Common myeloid progenitor, CD34-positive (primary cell): ENCODE data around the gene ATP11B.
"Not testable (repeated sequence)": the region's sequence is repeated elsewhere in the genome, so short reads cannot be mapped to it uniquely, and the experiment has no call there.

Source experiments
- CTCF ChIA-PET: fragments of 350-600 bp; sonication (Branson Sonifier 250); formaldehyde crosslinking; loops from one replicate; lab custom pipeline; 2021; ENCODE audit warnings: antibody characterized with exemption; lab: Charles Lee
- POLR2A ChIA-PET: fragments of 350-600 bp; sonication (Branson Sonifier 250); formaldehyde crosslinking; loops from one replicate; lab custom pipeline; 2021; ENCODE audit warnings: antibody characterized with exemption; lab: Charles Lee
- DNase-seq, 3 donors: peaks; one replicate each; pipeline versions ENCODE4 v3.0.0 to v3.0.0-alpha.2; 2013
- H3K27ac ChIP-seq, 2 experiments: 1 replicate in 1 of 2; 2 replicates in 1 of 2; pipeline ENCODE4 v1.7.0; 2013; ENCODE audit warnings: inconsistent platforms in 2 of 2, low read length in 2 of 2, mild to moderate bottlenecking in 2 of 2, low read depth in 1 of 2, moderate library complexity in 1 of 2; ENCODE audit not compliant: severe bottlenecking in 2 of 2, insufficient read depth in 1 of 2, poor library complexity in 1 of 2
- H3K27me3 ChIP-seq, 5 experiments: replicated peaks in 2 of 5; 1 replicate in 3 of 5; 2 replicates in 2 of 5; pipeline versions ENCODE4 v1.6.1 to v1.7.0; 2013; ENCODE audit warnings: low read length in 4 of 5, mild to moderate bottlenecking in 2 of 5, moderate library complexity in 2 of 5, inconsistent platforms in 1 of 5; ENCODE audit not compliant: insufficient read depth in 5 of 5, control insufficient read depth in 4 of 5
- H3K36me3 ChIP-seq, 4 experiments: 1 replicate in 2 of 4; 2 replicates in 2 of 4; pipeline versions ENCODE4 v1.6.1 to v1.7.0; 2013; ENCODE audit warnings: low read length in 3 of 4, control low read depth in 1 of 4, mild to moderate bottlenecking in 1 of 4; ENCODE audit not compliant: control insufficient read depth in 4 of 4, insufficient read depth in 4 of 4
- H3K4me1 ChIP-seq, 4 experiments: 1 replicate in 3 of 4; 2 replicates in 1 of 4; pipeline versions ENCODE4 v1.6.1 to v1.7.1; 2013; ENCODE audit warnings: low read length in 3 of 4, mild to moderate bottlenecking in 3 of 4, control low read depth in 1 of 4, inconsistent platforms in 1 of 4, moderate library complexity in 1 of 4; ENCODE audit not compliant: control insufficient read depth in 4 of 4, insufficient read depth in 4 of 4; ENCODE audit errors: control extremely low read depth in 1 of 4
- H3K4me3 ChIP-seq, 7 experiments: 1 replicate in 4 of 7; 2 replicates in 3 of 7; pipeline versions ENCODE4 v1.5.1 to v1.7.0; 2013; ENCODE audit warnings: mild to moderate bottlenecking in 7 of 7, low read length in 6 of 7, moderate library complexity in 6 of 7, inconsistent platforms in 2 of 7, low read depth in 2 of 7, control low read depth in 1 of 7; ENCODE audit not compliant: insufficient read depth in 4 of 7, control insufficient read depth in 1 of 7; ENCODE audit errors: extremely low read depth in 1 of 7
- H3K9me3 ChIP-seq, 5 experiments: 1 replicate in 4 of 5; 2 replicates in 1 of 5; pipeline versions ENCODE4 v1.6.1 to v1.7.1; 2013; ENCODE audit warnings: low read length in 4 of 5, mild to moderate bottlenecking in 2 of 5, inconsistent platforms in 1 of 5, low read depth in 1 of 5, moderate library complexity in 1 of 5; ENCODE audit not compliant: control insufficient read depth in 4 of 5, insufficient read depth in 2 of 5; ENCODE audit errors: control extremely low read depth in 1 of 5
- WGBS: methylation state at CpG from one replicate; pipeline ENCODE4 v1.1.5; 2013; ENCODE audit not compliant: insufficient coverage; 5-methylcytosine and 5-hydroxymethylcytosine counted together

ATP11B gene

DNA sequence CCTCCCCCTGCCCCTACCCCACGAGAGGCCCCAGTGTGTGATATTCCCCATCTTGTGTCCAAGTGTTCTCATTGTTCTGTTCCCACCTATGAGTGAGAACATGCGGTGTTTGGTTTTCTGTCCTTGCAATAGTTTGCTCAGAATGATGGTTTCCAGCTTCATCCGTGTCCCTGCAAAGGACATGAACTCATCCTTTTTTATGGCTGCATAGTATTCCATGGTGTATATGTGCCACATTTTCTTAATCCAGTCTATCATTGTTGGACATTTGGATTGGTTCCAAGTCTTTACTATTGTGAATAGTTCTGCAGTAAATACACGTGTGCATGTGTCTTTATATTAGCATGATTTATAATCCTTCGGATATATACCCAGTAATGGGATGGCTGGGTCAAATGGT, 29.0 kb downstream of the ATP11B start:
- H3K27me3 ChIP-seq, POLR2A ChIA-PET, H3K9me3 ChIP-seq, H3K4me3 ChIP-seq, CTCF ChIA-PET, H3K27ac ChIP-seq, DNase-seq, H3K4me1 ChIP-seq: not testable (repeated sequence)
- WGBS = 100% methylated on average over 1 of the region's 5 CpGs
- peaks cover 0 to 12% (median 5%) of the 10 kb centered on the region in 4 experiments for H3K36me3 ChIP-seq

DNA sequence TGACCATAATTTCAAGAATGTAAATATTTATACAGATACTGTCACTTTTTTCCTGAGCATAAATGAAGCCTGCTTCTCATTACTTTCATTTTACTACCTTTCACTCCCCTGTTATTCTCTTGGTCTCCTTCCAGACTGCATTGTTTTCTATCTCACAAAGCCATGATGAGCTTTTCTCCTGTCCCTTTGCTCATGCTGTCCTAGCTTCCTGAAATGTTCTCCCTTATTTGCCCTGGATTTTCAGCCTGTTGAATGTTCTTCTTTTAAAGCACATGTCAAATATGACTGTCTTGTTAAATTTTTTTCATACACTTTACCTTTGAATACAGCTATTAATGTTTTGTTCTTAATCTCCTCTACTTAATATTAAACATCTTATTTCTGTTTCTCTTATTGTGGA, 31.7 kb downstream of the ATP11B start:
- no peak overlapping the region for H3K4me3 ChIP-seq
- ChIA-PET POLR2A (no interaction called here), CTCF (interaction anchor here (0.9 to 1.9 kb wide), 2 partner anchors 12 to 15 kb away, joined by 3 to 6 read pairs; no protein-coding TSS in a partner anchor)
- H3K36me3 ChIP-seq = peaks cover 0 to 14% (median 7%) of the 10 kb centered on the region in 4 experiments
- H3K9me3 ChIP-seq = no peaks in the 10 kb centered on the region
- H3K27me3 ChIP-seq = no peaks in the 10 kb centered on the region
- H3K4me1 ChIP-seq = no peaks in the 10 kb centered on the region
- H3K27ac ChIP-seq = no peak overlapping the region
- no peak for DNase-seq

GRCh38 chr3:182829761-182830405, 36.6 kb downstream of the ATP11B start:
- H3K27me3 ChIP-seq = no peaks in the 10 kb centered on the region
- H3K36me3 ChIP-seq = peaks cover 4 to 23% (median 13%) of the 10 kb centered on the region in 4 experiments
- no peaks in the 10 kb centered on the region for H3K4me1 ChIP-seq
- H3K9me3 ChIP-seq = no peaks in the 10 kb centered on the region
- H3K27ac ChIP-seq = no peak overlapping the region
- POLR2A ChIA-PET = no interaction called here
- CTCF ChIA-PET = interaction anchor here (1.2 to 2.0 kb wide), 3 partner anchors 11 to 116 kb away, joined by 4 to 5 read pairs (median 4); no protein-coding TSS in a partner anchor
- WGBS = no CpG with 5 or more reads among the region's 4 CpGs
- DNase-seq = no peak
- no peak overlapping the region for H3K4me3 ChIP-seq

DNA sequence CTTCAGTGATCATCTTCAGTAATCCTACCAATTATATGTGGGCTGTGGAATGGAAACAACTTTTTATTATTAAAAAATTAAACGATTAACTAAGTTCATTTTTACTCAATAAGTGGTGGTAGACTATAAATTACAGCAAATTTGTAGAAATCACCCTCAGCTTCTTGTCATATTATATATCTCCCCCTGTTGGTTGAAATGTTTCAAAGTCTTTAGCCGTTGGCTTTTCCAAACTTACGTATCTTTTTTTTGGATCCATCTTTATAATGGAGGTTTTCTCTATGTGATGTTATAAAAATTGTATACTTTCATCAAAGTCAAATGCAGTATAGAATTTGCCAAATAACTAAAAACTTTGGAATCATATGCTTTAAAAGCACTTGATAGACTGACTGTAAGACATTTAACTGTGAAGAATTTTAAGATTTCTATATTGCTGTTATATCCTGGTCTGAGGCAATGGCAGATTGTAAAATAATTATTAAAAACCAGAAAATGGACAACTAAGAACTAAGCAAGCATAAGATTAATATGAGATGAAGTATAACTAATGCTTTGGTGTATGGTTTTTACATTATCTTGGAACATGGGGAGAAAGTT, 44.7 kb downstream of the ATP11B start:
- H3K4me1 ChIP-seq = no peaks in the 10 kb centered on the region
- H3K4me3 ChIP-seq = no peak overlapping the region
- POLR2A ChIA-PET = interaction anchor here (0.6 kb wide), 1 partner anchor 233 kb away, joined by 4 read pairs; no protein-coding TSS in a partner anchor

DNA sequence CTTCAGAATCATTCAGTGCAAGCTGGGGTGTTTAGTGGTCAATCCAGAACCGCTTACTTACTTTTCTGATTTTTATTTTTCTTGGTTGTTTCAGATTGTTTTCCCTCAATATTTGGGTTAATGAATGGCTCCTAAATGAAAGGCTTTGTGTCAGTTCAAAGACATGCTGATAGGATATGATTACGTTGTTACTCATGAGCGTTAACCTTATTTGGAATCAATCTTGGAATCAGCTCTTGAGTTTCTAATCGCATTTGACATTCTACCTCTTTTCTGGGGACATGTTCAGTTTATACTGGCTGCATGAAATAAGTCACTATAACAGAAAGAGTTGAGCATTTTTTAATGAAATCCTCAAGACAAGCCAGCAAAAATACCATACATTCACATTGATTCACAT, 50.2 kb downstream of the ATP11B start:
- Histone ChIP-seq H3K27ac (no peak overlapping the region), H3K9me3 (peaks cover 0 to 7% (median 0%) of the 10 kb centered on the region in 5 experiments), H3K27me3 (no peaks in the 10 kb centered on the region), H3K4me3 (no peak overlapping the region), H3K36me3 (peaks cover 19 to 43% (median 30%) of the 10 kb centered on the region in 4 experiments), H3K4me1 (no peaks in the 10 kb centered on the region)
- 100% methylated on average over 3 of the region's 4 CpGs for WGBS
- ChIA-PET POLR2A (interaction anchor here (0.6 kb wide), 1 partner anchor 41 kb away, joined by 3 read pairs; no protein-coding TSS in a partner anchor), CTCF (interaction anchor here (7.1 kb wide), 1 partner anchor 130 kb away, joined by 67 read pairs; no protein-coding TSS in a partner anchor)
- DNase-seq = no peak

More for the DNA sequence above, 44.7 kb downstream of the ATP11B start:
- DNase-seq = peak; percentile 42 to 66 (median 58)
- Histone ChIP-seq H3K36me3 (peaks cover 17 to 27% (median 19%) of the 10 kb centered on the region in 4 experiments), H3K27me3 (no peaks in the 10 kb centered on the region), H3K9me3 (no peaks in the 10 kb centered on the region), H3K27ac (no peak overlapping the region)
- WGBS = no CpG with 5 or more reads among the region's 3 CpGs
- CTCF ChIA-PET = interaction anchor here (1.0 to 2.1 kb wide), 11 partner anchors 10 to 129 kb away, joined by 3 to 57 read pairs (median 5); no protein-coding TSS in a partner anchor

DNA sequence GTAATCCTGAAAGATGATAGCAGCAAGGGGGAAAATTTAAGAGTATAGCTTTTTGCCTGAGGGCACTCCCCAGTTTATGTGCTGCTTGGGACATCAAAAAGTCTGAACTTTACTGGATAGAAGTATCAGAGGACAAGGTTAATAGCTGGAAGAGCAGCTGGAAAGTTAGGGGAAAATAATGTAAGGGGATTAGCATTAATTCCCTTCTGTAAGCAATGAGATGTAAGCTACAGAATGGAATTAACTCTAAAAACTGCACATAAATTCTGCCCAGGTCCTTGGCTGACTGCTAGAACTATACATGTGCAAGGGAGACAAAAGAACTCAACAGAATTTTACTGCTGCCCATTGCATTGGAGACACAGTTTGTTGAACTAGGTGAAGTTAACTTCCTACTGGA, 55.6 kb downstream of the ATP11B start:
- ChIA-PET CTCF (interaction anchor here (0.8 kb wide), 1 partner anchor 61 kb away, joined by 3 read pairs; no protein-coding TSS in a partner anchor), POLR2A (no interaction called here)
- Histone ChIP-seq H3K27me3 (no peaks in the 10 kb centered on the region), H3K36me3 (peaks cover 15 to 58% (median 35%) of the 10 kb centered on the region in 4 experiments), H3K27ac (no peak overlapping the region), H3K4me1 (no peaks in the 10 kb centered on the region), H3K4me3 (no peak overlapping the region), H3K9me3 (peaks cover 0 to 7% (median 0%) of the 10 kb centered on the region in 5 experiments)
- no peak for DNase-seq

GRCh38 chr3:182855076-182855475, 61.8 kb downstream of the ATP11B start:
- no peaks in the 10 kb centered on the region for H3K27me3 ChIP-seq
- no peak for DNase-seq
- H3K4me3 ChIP-seq = no peak overlapping the region
- ChIA-PET CTCF (interaction anchor here (0.6 to 1.2 kb wide), 2 partner anchors 144 to 512 kb away, joined by 3 read pairs; no protein-coding TSS in a partner anchor), POLR2A (no interaction called here)
- H3K36me3 ChIP-seq = peaks cover 7 to 31% (median 12%) of the 10 kb centered on the region in 4 experiments
- H3K27ac ChIP-seq = no peak overlapping the region
- no peaks in the 10 kb centered on the region for H3K4me1 ChIP-seq
- H3K9me3 ChIP-seq = no peaks in the 10 kb centered on the region
